HG03095 (cell line): ENCODE results near the gene TIMM8A.

Experiments used
- ATAC-seq: cut with Tn5 transposase; IDR thresholded peaks from one replicate; pipeline ENCODE4 v1.9.1; 2021; ENCODE audit warnings: moderate library complexity; ENCODE audit not compliant: unreplicated experiment

TIMM8A gene, protein sequence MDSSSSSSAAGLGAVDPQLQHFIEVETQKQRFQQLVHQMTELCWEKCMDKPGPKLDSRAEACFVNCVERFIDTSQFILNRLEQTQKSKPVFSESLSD

DNA sequence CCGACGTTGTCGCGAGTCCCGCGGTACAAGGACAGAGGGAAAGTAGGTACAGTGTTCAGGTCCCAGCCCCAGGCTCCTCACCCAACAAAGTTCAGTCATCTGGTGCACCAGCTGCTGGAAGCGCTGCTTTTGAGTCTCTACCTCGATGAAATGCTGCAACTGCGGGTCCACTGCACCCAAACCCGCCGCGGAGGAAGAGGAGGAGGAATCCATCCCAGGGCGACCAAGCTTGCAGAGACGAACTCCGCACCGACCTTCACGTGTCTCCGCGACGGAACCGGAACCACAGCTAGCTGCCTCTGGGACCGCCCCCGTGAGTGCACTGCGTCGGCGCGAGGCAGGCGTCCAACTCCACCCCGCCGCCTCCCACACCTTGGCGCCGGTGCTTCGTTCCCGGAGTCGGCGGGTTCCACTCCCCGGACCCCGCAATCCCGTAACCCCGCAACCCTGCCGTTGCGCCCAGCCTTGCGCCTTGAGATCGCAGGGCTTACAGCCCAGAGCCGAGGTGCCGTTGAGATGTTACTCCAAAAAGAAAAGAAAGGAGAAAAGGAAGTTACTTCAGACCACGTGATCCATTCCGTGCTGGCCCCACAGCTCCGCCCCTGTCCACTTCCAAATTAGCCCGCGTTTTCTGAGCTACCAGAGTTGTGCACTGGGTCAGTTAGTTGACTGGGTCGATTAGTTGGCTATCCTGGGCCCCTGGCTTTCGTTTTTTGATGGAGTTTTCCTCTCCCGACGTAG is at the start of gene TIMM8A:
Gene TIMM8A (minus strand): TSS at position 291 of the 741 bp plus-strand sequence. CDS start 78 bp downstream, at position 213.
- peak; percentile 95 for ATAC-seq

DNA sequence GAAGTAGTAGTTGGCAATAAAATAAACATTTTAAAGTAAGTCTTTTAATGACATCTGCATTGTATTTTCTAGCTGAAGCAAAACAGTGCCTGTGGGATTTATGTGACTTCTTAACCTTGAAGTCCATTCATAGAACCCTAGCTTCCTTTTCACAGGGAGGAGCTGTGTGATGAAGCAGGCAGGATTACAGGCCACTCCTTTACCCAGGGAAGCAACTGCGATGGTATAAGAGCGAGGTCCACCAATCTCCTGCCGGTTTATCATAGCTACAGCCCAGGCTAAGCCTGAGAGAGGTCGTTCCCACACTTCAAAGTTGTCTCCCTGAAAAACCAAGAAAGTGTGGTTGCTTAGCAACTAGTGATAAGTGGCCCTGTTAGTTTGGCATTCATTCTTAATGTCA is 49.2 kb upstream of the TIMM8A start:
- ATAC-seq, result no peak

DNA sequence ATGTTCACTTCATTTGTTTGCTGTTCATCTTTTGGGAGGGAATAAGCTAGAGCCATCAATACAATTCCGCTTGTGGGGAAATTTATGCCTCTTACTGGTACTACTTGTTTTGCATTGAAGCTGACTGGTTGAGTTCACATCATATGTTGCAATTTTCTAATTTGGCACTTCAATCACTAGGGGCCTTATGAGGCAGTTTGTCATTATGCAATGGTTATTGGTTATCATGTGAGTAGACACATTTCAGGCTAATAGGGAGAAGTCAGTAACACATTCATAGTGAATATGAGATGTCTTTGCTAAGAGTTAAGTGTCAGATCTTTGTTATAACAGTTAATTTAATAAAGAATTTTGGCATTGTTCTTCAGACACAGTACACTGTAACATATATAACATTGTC is 47.2 kb upstream of the TIMM8A start:
- ATAC-seq, result no peak

DNA sequence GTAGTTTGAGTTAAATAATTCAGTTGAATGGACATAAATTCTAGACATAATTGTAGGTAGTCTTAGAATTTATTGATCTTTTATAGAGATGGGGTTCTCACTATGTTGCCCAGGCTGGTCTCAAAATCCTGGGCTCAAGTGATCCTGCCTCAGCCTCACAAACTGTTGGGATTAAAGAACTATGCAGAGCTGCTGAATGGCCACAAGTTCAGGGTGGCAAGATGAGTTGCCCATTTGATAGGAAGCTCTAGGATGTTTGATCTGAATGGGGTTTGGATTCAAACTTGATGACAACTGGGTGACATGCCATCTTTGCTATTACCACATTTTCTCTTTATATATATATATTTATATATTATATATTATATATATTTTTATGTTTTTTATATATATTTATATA is 45.8 kb upstream of the TIMM8A start:
- no peak for ATAC-seq

DNA sequence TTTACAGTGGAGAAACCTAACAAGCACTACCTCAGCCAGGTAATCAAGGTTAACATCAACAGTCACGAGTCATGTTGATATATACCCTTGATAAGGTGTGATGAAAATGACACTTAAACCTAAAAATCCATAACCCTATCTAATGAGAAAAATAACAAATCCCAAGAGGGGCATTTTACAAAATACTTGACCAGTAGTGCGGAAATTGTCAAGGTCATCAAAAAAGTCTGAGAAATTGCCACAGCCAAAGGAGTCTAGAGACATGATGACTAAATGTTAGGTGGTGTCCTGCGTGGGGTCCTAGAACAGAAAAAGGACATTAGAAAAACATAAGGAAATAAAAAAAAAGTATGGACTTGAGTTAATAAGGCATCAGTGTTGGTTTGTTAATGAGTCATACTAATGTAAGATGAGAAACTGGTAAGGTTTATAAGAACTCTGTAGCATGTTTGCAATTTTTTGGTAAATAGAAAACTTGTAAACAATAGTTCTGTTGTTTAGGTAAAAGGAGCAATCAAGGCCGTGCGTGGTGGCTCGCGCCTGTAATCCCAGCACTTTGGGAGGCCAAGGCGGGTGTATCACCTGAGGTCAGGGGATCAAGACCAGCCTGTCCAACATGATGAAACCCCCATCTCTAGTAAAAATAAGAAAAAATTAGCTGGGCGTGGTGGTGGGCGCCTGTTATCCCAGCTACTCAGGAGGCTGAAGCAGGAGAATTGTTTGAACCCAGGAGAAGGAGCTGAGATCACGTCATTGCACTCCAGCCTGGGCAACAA is 45.2 kb upstream of the TIMM8A start:
- ATAC-seq, result no peak

DNA sequence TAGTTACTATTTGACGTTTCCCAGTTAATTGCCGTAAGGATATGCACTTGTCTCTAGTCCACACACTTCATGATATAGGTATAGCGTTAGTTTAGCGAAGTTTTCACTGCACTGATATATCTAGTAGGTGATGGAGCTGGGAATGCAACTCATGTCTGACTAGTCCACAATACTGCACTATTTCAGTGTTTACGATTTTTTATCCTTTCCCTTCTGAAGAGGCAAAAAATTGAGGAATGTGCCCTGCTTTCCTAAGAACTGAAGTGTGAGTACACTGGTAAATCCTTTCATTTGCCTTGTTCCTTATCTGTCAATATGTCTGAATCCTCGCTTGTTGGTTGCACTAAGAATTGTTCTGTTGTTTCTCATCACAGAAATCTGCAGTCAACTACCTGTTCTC is 43.3 kb upstream of the TIMM8A start:
- ATAC-seq, result no peak

DNA sequence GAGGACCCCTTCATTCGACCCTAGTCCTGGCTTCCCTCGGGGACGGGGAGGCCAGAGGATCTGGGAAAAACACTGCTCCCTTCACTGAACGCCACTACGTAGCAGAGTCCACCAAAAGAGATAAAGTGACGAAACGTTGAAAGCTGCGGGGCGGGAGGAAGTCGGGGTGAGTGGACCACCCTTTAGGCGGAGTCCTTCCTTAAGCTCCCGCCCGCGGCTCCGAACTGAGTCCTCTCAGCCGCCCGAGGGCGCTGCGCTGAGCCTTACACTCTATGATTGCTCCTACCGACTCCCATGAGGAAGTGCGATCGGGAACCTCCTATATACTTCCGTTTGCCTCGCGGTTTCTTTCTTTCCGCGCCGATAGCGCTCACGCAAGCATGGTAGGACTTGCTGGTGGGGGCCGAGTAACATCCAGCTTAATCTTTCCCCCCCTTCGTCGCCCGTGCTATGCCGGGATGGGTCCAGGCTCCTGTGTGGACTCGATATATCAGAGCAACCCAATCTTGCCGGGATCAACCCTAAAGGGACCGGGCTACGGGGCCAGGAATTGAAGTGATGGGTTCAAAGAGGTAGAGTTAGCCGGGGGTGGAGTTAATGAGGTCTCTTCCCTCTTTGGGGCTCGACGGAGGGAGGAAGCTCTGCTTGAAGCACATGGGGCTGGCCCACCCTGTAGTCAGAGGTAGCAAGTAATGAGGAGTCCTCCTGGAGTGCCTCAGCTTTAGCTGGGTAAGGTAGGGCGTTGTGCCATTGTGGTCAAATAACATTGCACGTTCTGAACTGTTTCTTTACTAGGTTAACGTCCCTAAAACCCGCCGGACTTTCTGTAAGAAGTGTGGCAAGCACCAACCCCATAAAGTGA is 42.4 kb upstream of the TIMM8A start, which contains the start of gene RPL36A:
Gene RPL36A (plus strand): TSS at position 348 of the 862 bp plus-strand sequence. CDS start 33 bp downstream, at position 381.
- ATAC-seq, result peak; percentile 75

DNA sequence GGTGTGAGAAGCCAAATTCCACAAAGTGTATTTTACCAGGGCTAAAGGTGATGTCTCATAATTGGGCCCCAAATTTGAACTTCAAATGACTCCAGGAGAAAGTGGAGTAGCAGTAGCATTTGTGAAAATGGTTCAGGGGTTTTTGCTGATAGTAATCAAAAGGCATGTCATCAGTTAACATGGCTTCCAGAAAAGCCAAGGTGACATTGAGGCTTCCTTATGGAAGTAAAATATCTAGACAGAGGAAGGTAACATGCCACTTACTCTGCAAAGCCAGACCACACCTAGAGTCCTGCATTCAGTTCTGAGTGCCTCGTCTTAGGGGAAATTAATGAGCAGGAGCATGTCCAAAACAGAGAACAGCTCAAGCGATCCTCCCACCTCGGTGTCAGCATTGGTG is 40.1 kb upstream of the TIMM8A start:
- ATAC-seq, result no peak

DNA sequence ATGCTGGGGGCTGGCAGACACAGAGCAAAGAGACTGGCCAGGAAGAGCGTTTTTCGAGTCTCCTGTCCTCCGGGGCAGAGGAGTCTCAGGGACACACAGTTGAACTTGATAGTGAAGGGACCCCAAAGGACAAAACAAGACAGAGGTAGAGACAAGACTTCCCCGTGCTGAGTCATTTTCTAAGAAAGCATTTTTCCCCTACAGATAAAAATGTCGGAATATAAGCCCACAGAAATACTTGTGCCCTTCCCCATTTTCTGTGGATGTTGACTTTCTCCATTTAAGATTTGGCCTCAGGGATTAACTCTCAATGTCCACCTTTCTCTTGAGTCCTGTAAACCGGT is 38.0 kb upstream of the TIMM8A start:
- no peak for ATAC-seq

DNA sequence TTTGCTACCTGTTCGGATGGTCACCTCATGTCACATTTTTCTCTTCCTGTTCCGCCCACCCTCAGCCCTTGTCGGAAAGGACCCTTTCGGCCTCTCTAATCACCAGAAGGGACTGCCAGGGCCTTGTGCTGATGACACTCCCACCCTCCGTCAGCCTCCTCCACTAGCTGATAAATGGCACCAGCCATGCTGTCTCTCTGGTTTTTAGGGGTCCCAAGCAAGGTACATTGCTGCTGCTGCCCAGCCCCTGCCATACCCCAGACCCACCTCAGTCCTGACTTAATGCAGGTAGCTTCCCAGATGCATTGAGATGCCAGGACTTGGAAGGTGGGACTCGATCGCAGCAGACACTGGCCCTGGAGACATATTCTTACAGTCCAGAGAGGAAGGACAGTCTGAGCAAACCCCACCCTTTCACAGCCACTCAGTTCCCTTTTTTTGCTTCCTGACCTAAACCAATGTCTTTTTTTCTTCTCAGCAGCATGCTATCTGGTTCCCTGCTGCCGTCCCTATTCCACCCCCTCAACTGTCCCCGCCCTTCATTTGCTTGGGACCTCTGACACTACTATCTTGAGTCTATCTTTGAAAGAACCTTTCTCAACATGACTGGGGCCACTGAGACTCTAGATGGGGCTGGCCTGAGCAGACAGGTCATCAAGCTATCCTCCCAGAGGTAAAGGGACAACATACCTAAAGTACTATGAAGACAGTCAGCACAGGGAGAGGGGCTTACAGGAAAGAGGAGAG is 37.4 kb upstream of the TIMM8A start, which contains the start of gene BTK:
Gene BTK (minus strand): TSS at position 397 of the 747 bp plus-strand sequence. CDS start 10,907 bp downstream, outside the sequence.
- peak; percentile 62 for ATAC-seq

DNA sequence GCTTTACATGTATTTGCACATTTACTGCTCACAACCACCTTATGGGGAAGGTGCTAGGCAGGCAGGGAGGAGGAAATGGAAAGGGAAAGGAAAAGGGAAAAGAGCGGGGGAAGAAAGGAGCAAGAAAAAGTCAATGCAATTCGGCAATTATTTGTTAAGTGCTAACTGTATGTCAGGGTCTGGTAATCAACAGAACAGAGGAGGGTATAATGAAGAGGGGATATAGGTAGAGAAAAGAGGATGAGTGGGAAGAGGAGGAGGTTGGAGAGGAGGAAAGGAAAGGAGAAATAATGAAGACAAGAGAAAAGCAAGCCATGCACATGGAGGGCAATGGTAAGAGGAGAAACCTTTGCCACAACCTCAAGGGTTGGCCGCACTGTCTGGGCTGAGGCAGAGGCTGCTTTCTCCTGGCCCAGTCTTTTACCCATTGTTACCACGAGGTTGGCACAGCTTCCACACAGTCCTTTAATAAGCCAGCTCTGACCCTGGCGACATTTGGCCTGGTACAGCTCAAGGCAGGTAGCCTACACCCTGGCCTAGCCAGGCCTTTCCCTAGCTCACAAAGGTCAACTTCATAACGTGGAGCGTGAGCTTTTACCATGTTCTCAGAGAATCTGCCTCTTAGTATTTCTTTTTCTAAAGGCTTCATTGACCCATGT is 36.6 kb upstream of the TIMM8A start:
- ATAC-seq, result no peak

DNA sequence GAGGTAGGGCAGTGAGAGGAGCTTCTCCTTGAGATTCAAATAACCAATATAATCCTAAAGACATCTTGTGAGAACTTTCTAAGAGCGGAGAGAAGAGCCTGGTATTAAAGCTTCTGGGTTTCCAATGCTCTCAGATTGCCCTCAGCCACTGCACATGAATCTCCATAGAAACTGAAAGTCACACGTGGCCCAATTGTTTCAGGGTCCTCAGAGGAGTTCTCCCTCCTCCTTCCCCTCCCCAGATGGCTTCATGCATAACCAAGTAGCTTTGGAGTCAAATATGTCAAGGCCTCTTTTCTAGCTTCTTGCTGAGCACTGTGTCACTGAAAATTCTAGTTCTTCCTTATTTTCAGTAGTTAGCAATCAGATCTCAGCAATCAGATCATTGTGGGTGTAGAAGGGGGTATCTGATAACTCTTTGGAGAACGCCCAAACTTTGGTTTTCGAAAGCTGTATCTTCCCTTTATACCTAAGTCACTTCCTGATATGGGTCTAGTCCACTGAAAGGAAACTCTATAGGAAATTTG is 35.2 kb upstream of the TIMM8A start:
- peak; percentile 66 for ATAC-seq

DNA sequence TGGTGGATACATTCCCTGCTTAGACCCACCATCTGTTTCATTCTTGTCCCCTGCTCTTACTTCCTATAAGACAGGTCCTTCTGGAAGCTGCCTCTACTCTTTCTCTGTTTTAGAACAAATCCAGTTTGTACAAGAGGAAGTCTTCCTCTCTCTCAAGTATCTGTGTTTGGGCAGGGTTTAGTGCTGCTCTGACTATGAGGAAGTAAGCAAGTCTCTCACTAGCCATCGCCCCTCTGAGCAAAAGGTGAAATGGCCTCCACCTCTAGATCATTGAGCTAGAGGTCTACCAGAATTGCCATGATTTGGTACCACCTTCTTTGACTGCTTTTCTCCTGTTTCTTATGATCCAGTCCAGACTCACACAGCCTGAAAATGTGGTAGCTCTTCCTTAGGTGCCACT is 29.0 kb upstream of the TIMM8A start:
- no peak for ATAC-seq

DNA sequence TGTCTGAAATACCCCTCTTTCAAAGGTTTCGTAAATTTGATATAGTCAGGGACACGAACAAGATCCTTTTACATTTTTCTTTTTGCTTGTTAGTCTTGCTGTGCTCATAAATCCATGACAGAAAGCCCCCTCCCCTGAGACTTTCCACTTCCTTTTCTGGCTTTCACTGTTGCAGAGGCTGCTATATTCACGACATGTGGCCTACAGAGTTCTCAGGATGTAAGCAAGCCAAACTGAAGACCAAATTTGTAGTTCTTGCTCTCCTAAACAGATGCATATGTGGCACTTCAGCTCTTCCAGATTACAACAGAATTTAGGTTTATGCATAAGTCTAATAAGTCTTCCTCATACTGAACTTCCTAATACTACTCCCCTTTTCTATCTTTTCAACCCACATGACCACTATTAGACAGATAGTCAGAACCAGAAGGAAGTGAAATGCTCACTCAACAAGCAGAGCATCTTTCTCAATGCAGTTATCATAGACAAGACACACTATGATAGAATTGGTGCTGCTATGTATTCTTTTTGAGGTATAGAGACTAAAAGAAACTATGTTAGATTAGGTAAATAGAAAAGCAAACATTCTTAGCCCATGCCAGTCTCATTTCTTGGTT is 22.5 kb upstream of the TIMM8A start:
- ATAC-seq, result peak; percentile 70

DNA sequence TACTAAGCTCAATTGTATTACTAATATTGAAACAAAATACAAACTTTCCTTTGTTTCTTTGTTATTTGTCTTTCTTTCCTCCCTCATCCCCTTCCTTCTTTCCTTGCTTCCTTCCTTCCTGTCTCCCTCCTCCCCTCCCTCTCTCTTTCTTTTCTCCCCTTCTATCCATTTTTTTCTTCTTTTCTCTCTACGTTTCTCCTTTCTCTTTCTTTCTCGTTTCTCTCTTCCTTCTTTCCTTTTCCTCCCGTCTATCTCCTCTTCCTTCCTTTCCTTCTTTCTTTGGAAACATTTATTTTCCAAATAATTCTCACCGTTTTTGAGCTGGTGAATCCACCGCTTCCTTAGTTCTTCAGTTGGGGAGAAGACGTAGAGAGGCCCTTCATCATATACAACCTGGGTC is 21.1 kb upstream of the TIMM8A start:
- ATAC-seq, result no peak

DNA sequence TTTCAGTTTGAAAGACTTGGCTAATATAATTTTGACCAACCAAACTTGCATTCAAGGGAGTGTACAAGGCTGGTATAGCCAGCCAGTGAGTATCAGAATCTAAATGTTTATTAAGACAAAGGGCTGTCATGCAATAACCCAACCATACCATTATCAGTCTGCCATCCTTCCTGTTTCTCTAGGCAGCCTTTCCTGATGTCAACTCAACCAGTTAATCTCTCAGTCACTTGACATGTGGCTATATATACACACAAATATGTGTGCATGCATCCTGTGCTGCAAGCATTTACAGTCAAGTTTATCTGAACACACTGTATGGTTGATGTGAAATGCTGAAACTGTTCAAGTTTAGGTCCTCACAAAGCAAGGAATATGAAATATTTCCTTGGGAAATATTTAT is 20.3 kb upstream of the TIMM8A start:
- ATAC-seq, result no peak

DNA sequence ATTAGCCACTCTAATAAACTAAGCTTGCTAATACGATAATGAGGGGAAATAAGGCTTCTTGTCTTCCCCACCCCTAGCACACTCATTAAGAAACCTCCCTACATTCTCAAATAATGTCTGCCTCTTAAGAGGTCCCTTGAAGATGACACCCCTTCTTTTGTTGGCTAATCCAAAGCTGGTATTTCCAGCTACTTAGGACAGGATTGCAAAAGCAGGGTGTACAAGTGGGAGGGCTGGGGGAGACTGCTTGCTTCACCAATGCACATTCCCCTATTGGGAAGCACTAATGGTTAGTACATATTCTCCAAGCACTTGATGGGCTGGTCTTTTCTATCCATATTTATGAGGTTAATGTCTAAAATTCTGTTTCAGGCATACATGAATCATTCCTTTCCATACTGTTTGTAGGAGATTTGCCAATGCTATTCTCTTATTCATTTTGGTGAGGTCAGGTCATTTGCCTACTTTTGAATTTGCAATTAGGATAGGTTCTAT is 16.8 kb upstream of the TIMM8A start:
- ATAC-seq, result no peak

DNA sequence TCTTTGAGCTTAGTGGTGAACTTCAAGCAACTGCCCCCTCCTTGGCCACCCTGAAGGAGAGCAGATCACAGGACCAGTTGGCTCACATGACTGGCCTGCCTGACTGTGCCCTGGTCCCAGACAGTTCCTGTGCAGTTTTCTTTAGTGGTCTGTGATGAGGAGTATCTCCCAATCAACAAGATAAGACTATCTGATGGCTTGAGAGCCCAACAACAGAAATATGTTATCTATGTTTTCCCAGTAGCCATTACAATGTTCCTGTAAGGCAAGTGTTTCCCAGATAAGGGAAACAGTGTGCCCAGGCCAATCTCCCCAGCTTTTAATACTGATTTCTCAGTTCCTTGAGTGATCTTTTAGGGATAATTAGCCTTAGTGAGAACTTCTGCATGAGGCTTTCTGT is 14.2 kb upstream of the TIMM8A start:
- ATAC-seq, result no peak

DNA sequence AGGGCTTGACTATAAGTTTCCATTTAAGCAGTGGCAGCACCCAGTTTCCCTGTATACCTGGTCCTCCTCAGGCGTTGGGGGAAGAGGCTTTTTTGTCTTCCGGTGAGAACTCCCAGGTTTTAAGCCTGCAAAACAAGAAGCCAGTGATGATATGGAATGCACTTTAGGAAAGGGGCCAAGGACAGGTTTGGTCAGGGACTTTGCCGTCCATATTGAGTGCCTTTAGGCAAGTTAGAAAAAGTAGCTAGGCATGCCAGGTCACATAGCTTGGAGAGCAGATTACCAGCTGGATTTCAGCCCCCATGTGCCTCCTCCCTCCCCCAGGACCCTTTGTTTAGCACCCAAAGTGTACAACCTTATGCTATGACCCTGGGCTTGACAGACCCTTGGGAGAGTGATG is 13.6 kb upstream of the TIMM8A start:
- ATAC-seq, result no peak
